CD1c-positive myeloid dendritic cell (primary cell): Measurements from ENCODE around the gene OR2M3.
"Not testable (repeated sequence)": the region's sequence is repeated elsewhere in the genome, so short reads cannot be mapped to it uniquely, and the experiment has no call there.

Source experiments
- DNase-seq: peaks from one replicate; pipeline ENCODE4 v3.0.0-alpha.2; 2016; ENCODE audit errors: extremely low spot score

OR2M3 gene, protein sequence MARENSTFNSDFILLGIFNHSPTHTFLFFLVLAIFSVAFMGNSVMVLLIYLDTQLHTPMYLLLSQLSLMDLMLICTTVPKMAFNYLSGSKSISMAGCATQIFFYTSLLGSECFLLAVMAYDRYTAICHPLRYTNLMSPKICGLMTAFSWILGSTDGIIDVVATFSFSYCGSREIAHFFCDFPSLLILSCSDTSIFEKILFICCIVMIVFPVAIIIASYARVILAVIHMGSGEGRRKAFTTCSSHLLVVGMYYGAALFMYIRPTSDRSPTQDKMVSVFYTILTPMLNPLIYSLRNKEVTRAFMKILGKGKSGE

DNA sequence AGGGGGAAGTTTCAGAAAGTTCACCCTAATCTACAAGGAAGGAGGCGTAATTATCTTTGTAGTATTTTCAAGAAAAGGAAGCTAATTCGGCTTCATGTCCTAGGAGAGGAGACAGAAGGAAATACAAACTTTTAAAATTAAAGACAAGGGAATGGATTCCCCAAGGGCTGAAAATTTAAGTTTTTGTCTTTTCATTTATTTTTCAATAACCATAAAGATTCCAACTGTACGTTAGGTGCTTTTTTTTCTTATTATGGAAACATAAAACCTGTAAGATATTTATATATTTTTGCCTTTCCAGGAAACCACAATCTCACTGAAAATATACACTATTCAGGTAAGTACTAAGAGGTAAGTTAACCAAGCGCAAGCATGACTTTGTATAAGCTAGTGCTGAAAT is at the start of gene OR2M3:
Gene OR2M3, plus strand, starts transcription at position 301 of the 400 bp plus-strand sequence. CDS start 5,803 bp downstream, outside the sequence.
- DNase-seq = no peak

DNA sequence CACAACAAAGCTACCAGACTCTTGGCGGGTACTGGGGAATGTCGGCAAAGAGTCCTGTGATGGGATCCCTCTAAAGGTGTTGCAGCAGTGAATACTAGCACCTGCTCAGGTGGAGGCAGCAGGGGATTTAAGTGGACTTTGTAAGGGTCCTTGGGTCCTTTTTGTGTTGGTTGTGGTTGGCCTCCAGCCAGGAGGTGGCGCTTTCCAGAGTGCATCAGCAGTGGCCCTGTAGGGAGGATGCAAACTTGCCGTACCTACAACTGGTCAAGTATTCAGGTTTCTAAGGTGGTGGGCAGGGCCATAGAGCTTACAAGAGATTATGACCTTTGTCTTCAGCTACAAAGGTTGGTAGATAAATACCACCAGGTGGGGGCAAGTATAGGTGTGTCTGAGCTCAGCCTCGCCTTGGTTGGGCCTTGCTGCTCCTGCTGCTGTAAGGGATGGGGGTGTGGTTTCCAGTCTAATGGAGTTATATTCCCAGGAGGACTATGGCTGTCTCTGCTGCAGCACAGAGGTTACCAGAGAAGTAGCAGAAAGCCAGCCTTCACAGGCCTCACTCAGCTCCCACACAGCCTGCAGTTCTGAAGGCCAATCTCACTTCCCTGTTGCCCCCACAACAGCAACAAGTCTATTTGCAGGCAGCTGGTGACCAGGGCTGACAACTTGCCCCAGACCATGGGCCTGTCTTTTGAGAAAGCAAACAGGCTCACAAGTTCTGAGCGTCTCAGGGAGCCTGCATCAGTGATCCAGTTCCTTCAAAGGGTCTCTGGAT is 44.8 kb upstream of the OR2M3 start:
- no peak for DNase-seq

DNA sequence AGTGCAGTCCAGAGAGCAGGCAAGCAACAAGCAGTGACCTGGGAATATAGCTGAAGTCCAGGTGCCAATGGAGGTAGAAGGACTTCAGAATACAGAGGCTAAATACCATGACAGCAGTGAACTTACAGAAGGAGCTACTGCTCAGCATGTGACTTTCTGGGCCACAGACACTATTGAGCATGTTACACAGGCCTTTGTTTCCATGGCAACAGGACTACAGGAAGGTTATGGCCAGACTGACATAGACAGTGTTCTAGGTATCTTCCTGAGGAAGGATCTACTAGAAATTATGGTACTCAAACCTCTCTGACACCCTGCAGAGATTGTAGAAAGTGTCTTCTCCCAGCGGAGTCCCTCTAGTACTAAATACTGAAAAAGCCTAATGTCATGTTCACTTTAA is 41.1 kb upstream of the OR2M3 start:
- no peak for DNase-seq

DNA sequence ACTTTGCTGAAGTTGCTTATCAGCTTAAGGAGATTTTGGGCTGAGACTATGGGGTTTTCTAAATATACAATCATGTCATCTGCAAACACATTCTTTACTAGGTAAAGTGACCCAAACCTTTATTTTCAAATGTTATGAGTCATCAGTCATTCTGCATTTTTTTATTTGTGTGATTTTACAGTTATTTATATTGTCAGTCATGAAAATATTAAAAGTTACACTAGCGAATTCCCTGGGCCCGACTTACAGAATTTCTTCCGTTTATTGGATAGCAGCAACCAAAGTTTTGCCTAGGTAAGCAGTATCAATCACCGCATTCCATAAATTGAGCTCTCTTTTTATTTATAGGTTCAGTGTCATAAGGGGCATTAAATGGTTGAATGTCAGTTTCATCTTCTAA is 38.3 kb upstream of the OR2M3 start:
- DNase-seq = no peak

DNA sequence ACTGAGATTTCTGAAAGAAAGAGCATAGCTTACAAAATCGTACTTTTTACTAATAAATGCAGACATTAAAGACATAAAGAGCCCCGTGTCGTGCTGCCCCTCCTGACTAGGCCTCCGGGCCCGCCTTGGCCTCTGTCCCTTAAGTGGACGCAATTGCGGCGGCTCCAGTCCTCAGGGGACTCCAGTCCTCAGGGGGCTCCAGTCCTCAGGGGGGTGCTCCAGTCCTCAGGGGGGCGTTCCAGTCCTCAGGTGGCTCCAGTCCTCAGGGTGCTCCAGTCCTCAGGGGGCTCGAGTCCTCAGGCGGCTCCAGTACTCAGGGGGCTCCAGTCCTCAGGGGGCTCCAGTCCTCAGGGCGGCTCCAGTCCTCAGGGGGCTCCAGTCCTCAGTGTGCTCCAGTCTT is 33.0 kb upstream of the OR2M3 start:
- no peak for DNase-seq

DNA sequence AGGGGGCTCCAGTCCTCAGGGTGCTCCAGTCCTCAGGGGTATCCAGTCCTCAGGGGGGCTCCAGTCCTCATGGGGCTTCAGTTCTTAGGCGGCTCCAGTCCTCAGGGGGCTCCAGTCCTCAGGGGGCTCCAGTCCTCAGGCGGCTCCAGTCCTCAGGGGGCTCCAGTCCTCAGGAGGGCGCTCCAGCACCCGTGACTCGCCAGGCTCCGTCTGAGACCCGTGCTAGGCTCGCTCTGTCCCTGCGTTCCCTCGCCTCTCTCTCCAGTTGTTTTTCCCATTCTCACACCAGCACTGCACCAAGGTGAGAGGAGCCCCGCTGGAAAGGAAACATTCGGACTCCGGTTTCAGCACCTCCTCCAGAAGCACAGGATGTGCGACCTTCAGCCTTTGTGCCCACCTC is 31.9 kb upstream of the OR2M3 start:
- DNase-seq = no peak

DNA sequence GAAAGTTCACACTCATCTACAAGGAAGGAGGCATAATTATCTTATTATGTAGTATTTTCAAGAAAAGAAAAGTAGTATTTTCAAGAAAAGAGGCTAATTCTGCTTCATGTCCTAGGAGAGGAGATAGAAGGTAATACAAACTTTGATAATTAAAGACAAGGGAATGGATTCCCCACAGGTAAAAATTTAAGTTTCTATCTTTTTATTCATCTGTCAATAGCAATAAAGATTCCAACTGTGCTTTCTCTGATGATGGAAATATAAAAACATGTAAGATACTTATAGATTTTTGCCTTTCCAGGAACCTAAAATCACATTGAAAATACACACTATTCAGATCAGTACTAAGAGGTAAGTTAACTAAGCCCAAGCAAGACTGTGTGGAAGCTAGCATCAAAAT is 22.5 kb upstream of the OR2M3 start, which contains the start of gene OR2M2:
Gene OR2M2, plus strand, starts transcription at position 301 of the 400 bp plus-strand sequence. CDS start 5,165 bp downstream, outside the sequence.
- no peak for DNase-seq

DNA sequence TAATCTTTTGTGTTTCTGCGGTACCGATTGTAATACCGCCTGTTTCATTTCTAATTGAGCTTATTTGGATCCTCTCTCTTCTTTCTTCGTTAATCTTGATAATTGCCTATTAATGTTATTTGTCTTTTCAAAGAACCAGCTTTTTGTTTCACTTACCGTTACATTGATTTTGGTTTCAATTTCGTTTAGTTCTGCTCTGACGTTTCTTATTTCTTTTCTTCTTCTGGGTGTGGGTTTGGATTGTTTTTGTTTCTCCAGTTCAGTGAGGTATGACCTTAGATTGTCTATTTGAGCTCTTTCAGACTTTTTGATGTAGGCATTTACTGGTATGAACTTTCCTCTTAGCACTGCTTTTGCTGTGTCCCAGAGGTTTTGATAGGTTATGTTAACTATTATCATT is 13.1 kb upstream of the OR2M3 start:
- DNase-seq = no peak

DNA sequence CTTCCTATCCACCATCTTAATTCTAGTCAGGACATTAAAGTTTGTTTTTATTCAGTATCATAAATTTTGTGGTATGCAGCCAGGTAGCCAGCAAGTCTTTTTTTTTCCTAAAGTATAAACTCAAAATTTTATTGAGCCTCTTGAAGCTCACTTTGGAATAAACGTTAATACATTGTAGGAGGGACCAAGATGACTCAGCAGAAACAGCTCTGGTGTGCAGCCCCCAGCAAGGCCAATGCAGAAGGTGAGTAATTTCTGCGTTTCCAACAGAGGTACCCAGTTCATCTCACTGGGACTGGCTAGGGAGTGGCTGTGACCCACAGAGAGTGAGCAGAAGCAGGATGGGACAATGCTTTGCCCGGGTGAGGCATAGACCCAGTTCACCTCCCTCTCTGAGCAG is 9.7 kb upstream of the OR2M3 start:
- DNase-seq = no peak

DNA sequence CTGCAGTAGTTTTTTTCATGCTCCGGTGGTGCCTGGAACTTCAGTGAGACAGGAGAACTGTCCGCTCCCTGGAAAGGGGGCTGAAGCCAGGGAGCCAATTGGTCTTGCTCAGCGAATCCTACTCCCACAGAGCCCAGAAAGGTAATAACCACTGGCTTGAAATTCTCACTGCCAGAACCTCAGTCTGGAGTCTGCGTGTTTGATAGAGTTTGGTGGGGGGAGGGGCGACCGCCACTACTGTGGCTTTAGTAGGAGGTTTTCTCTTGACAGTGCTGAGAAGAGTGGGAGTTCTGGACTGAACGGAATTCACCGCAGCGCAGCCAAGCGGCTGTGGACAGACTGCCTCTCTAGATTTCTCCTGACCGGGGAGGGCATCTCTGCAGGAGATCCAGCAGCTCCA is 8.0 kb upstream of the OR2M3 start:
- DNase-seq = no peak

DNA sequence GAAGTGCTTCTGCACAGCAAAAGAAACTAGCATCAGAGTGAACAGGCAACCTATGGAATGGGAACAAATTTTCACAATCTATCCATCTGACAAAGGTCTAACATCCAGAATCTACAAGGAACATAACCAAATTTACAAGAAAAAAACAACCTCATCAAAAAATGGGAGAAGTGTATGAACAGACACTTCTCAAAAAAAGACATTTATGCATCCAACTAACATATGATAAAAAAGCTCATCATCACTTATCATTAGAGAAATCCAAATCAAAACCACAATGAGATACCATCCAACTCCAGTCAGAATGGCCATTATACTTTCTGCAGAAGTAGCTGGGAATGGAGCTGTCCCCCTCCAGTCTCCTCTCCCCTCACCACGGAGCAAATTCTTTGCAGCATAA is 2.9 kb upstream of the OR2M3 start:
- no peak for DNase-seq

DNA sequence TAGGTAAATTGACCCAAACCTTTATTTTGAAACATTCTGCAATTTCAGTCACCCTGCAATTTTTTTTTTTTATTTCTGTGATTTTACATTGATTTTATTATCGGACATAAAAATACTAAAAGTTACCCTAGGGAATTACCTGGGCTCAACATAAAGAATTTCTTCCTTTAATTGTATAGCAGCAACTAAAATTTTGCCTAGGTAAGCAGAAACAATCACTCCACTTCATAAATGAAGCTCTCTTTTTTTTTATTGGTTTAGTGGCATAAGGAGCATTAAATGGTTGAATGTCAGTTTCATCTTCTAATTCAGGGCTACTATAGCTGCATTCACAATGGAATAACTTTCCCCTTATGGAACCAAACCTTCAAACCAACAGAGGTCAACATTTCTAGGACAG is 18.8 kb downstream of the OR2M3 start:
- DNase-seq = no peak

DNA sequence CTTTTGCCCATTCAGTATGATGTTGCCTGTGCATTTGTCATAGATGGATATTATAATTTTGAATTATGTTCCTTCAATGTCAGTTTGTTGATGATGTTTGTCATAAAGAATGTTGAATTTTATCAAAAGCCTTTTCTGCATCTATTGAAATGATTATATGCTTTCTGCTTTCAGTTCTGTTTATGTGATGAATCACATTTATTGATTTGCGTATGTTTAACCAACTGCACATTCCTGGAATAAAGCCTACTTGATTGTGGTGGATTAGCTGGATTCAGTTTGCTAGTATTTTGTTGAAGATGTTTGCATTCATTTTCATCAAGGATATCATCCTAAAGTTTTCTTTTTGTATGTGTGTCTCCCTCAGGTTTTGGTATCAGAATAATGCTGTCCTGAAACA is 28.5 kb downstream of the OR2M3 start:
- no peak for DNase-seq

DNA sequence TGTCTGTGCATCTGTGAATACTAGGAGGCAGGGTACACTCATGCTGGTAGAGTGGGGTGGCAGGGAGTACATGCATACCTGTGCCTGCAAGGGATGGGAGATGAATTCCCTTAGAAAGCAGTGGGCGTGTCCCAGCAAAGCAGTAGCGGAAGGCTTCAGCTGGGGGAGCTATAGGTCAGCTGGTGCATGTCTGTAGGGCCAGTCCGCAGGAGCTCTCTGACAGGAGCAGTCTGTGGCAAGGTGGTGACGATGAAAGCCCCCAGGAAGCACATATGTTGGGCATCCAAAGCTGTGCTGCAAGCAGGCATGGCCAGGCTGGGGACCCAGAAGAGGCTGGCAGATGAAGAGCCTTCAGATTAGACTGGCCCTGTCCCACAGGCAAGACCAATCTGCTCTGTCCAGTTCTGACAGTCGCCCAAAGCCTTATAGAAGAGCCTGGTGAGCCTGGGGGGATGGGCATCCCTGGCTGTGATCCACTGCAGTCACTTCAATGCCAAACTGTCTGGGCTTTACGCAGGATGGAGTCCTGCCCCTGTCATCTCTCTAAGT is 32.4 kb downstream of the OR2M3 start:
- no peak for DNase-seq

DNA sequence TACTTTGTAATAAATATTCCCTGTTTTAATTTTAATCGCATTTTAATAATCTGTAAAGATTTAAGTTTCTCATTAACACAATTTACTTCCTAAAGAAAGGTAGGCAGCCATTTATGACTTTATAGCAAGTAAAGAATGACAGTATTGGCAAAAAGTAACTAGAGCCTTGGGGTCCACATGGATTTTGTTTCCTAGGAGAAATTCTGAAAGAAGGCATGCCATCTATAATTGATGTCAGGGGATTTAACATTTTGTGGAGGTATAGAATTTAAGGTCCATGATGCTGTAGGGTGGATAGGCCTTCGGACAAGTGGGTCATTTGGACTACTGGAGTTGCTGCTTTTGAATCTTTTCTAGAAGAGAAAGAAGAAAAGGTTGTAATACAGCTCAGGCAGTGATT is 34.1 kb downstream of the OR2M3 start, which contains the start of gene OR2M4:
Gene OR2M4, plus strand, starts transcription at position 301 of the 400 bp plus-strand sequence. CDS start 7,512 bp downstream, outside the sequence.
- DNase-seq = no peak

DNA sequence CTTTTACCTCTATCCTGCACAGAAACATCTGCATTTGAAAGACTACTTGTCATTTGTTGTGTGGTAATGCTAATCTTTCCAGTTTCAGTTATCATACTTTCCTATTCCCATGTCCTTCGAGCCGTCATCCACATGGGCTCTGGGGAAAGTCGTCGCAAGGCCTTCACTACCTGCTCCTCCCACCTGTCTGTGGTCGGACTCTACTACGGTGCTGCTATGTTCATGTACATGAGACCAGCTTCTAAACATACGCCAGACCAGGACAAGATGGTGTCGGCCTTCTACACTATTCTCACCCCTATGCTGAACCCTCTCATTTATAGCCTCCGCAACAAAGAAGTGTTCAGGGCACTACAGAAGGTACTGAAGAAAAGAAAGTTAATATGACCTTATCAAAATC is 42.4 kb downstream of the OR2M3 start:
- no peak for DNase-seq

DNA sequence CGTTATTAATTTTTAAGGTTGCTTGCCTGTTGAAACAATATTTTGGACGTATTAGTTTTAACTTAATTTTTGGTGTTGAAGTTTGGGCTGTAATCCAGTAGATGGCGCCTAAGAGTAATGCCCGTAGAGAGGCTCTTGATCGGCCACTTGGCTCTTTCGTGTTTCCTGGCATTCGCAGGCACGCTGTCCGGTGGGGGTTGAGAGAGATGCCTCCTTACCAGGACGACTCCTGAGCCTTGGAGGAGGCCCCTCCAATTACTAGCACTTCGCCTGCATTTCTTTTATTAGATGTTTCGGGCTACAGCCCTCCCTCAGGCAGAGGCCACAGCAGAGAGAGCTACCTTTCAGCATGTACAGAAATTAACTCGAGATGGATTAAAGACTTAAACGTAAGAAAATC is 46.1 kb downstream of the OR2M3 start:
- peak; percentile 62 for DNase-seq

DNA sequence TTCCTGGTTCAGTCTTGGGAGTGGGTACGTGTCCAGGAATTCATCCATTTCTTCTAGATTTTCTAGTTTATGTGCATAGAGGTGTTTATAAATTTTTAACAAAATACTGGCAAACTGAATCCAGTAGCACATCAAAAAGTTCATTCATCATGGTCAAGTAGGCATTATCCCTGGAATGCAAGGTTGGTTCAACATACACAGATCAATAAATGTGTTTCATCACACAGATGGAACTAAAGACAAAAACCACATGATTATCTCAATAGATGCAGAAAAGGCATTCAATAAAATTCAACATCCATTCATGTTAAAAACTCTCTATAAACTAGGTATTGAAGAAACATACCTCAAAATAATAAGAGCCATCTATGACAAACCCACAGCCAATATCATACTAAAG is 62.2 kb downstream of the OR2M3 start:
- not testable (repeated sequence) for DNase-seq
